Measurements from ENCODE around the gene CPNE2. TPM values are rescaled to one million over a fixed set of nuclear protein-coding genes. Genes with fewer than 3 reads are reported as not detected.
"Not testable (repeated sequence)": the region's sequence is repeated elsewhere in the genome, so short reads cannot be mapped to it uniquely, and the experiment has no call there.

Gene CPNE2
- total RNA-seq, 1 donor from 2014 or later = 9.9 TPM

DNA sequence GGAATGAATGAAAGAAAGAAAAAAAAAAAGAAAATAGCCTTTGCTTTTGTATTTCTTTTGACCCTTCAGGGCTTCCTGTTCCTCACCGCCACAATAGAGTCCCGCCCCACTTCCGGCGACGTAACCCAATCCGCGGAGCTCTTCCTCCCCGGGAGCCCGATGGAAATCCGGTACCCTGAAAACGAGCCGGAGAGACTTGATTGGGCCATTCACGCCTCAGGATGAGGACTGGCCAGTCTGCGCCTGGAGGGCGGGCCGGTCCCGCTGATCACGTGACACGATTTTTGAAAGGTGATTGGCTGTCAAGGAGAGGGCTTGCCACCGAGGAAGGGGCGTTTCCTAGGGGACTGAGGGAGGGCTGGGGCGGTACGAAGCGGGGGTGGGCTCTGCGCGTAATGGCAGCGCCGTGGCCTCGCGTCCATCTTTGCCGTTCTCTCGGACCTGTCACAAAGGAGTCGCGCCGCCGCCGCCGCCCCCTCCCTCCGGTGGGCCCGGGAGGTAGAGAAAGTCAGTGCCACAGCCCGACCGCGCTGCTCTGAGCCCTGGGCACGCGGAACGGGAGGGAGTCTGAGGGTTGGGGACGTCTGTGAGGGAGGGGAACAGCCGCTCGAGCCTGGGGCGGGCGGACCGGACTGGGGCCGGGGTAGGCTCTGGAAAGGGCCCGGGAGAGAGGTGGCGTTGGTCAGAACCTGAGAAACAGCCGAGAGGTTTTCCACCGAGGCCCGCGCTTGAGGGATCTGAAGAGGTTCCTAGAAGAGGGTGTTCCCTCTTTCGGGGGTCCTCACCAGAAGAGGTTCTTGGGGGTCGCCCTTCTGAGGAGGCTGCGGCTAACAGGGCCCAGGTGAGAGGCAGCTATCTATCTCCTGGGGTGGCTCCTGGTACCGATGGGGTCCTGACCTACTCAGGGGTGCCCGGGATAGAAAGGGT, 93.8 kb downstream of the CPNE2 start, which contains the start of the genes PSME3IP1 and RSPRY1:
PSME3IP1 (minus strand) TSS at position 95 of the 927 bp plus-strand sequence. CDS start 12,185 bp downstream, outside the sequence.
RSPRY1 (plus strand) TSS at position 385 of the 927 bp plus-strand sequence. CDS start 18,330 bp downstream, outside the sequence.
- Mint-ChIP-seq H3K27me3 (ENCODE audit: low read depth) (no peaks in the 10 kb centered on the region), H3K27ac (peak within 1 kb of the TSS; percentile 96), H3K9me3 (no peaks in the 10 kb centered on the region), H3K4me3 (ENCODE audit: low read depth) (peak within 1 kb of the TSS; percentile 98), H3K36me3 (ENCODE audit: low read depth) (peaks cover 22% of the 10 kb centered on the region), H3K4me1 (ENCODE audit: low read depth) (peaks cover 36% of the 10 kb centered on the region)
- intact Hi-C loops (cut with micrococcal nuclease) = loop anchor here (2.0 to 5.0 kb wide), 5 partner anchors 59 to 734 kb away; partner anchors contain the start of genes ARL2BP, NUDT21 and OGFOD1
- peak; percentile 99 for DNase-seq (ENCODE audit: low spot score)

DNA sequence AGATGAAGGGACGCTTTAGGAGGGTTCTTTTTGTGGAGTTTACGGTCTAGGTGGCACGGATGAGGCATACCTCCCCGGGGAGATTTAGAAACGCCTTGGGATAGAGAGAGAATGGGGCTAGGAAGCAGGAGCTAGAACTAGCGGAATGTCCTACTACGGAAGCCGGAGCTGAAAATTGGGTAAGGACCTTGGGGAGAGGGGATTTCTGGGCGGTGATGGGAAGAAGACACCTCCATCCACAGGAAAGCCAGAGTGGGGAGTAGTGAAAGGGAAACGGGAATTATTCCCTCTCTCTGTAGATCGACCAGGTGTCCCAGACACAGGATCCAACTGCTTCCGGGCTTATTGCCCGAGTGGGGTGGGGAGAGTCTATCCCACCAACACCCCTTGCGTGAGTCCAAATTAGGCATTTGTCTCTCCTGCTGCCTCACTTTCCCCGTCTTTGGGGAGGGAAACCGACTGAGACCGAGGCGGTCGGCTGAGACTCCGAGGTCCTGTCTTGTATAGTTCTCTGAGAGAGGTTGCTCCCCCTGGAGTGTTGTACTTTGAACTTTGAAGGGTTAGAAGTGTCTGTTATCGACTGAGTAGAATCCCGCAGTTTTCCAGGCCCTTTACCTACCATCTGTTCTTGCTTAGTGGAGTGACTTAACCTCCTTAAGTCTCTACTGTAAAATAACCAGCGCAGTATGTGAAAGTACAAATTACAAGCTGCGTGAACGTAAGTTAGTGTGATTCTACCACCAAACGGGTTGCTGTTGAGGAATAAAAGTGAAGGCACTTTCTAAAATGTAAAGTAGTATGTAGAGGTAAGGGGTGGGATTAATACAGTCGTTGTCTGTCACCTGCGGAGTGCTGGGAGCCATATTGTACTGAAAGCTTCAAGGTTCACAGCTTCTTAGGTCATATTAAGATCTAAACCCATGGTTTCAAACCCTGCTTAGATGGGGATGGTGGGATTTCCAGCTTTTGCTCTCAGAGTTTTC, 94.8 kb downstream of the CPNE2 start:
- peak overlapping the region; percentile 96 for H3K27ac Mint-ChIP-seq
- no peaks in the 10 kb centered on the region for H3K27me3 Mint-ChIP-seq (ENCODE audit: low read depth)
- peaks cover 20% of the 10 kb centered on the region for H3K36me3 Mint-ChIP-seq (ENCODE audit: low read depth)
- H3K9me3 Mint-ChIP-seq = no peaks in the 10 kb centered on the region
- peak; percentile 12 for DNase-seq (ENCODE audit: low spot score)
- H3K4me3 Mint-ChIP-seq (ENCODE audit: low read depth) = peak overlapping the region; percentile 98
- intact Hi-C loops (cut with micrococcal nuclease) = loop anchor here (2.0 to 5.0 kb wide), 5 partner anchors 58 to 735 kb away; partner anchors contain the start of genes ARL2BP, NUDT21 and OGFOD1
- H3K4me1 Mint-ChIP-seq (ENCODE audit: low read depth) = peaks cover 35% of the 10 kb centered on the region

DNA sequence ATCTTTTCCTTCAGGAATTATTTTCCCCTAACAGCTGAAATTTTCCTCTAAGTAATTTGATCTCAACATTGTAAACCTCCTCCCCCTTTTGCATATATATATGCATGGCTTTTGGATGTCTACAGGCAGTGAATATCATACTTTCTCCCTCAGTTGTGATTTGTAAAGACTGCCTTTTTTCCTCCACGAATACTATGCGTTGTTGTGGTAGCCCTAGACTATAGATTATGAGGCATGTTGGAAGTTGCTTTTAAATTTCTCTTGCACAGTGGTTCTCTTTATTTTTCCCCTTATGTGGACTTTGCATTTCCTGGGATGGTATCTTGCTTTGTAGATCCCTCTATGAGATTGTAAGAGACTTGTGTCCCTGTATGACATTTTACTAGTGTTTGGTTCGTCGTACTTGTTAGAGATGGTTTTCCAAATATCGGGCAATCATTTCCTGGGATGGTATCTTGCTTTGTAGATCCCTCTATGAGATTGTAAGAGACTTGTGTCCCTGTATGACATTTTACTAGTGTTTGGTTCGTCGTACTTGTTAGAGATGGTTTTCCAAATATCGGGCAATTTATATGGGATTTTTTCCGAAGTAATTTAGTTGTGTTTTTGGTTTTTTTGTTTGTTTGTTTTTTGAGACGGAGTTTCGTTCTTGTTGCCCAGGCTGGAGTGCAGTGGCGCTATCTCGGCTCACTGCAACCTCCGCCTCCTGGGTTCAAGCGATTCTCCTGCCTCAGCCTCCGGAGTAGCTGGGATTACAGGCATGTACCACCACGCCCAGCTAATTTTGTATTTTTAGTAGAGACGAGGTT, 95.7 kb downstream of the CPNE2 start:
- peaks cover 16% of the 10 kb centered on the region for H3K36me3 Mint-ChIP-seq (ENCODE audit: low read depth)
- not testable (repeated sequence) for DNase-seq (ENCODE audit: low spot score); H3K27me3 Mint-ChIP-seq (ENCODE audit: low read depth); H3K27ac Mint-ChIP-seq; H3K9me3 Mint-ChIP-seq
- intact Hi-C loops (cut with micrococcal nuclease) = loop anchor here (2.0 to 5.0 kb wide), 5 partner anchors 57 to 736 kb away; partner anchors contain the start of genes ARL2BP, NUDT21 and OGFOD1
- peaks cover 34% of the 10 kb centered on the region for H3K4me1 Mint-ChIP-seq (ENCODE audit: low read depth)
- peak overlapping the region; percentile 98 for H3K4me3 Mint-ChIP-seq (ENCODE audit: low read depth)

DNA sequence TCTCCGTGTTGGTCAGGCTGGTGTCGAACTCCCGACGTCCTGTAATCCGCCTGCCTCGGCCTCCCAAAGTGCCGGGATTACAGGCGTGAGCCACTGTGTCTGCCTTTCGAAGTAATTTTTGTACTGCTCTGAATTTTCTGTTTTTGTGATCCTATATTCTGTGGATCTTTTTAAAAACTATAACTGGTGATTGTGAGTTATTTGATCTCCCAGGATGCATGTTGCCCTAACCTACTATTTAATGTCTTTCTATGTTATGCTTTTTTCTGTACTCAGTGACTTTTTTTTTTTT, 96.3 kb downstream of the CPNE2 start:
- Mint-ChIP-seq H3K4me3 (ENCODE audit: low read depth) (no peak overlapping the region), H3K27ac (no peak overlapping the region), H3K4me1 (ENCODE audit: low read depth) (peaks cover 36% of the 10 kb centered on the region), H3K27me3 (ENCODE audit: low read depth) (no peaks in the 10 kb centered on the region), H3K9me3 (no peaks in the 10 kb centered on the region), H3K36me3 (ENCODE audit: low read depth) (peaks cover 15% of the 10 kb centered on the region)
- no peak for DNase-seq (ENCODE audit: low spot score)
- intact Hi-C loops (cut with micrococcal nuclease) = loop anchor here (5.0 kb wide), 4 partner anchors 89 to 736 kb away; partner anchors contain the start of genes NUDT21 and OGFOD1

DNA sequence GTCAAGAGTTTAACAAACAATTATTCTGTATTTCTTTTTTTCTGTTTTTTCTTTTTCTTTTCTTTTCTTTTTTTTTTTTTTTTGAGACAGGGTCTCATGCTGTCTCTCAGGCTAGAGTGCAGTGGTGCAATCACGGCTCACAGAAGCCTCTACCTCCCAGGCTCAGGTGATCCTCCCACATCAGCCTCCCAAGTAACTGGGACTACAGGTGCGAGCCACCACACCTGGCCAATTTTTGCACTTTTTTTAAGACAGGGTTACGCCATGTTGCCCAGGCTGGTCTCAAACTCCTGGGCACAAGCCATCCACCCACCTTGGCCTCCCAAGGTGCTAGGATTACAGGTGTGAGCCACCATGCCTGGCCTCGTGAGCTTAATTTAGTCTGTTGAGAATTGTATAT, 97.1 kb downstream of the CPNE2 start:
- not testable (repeated sequence) for DNase-seq (ENCODE audit: low spot score); H3K4me3 Mint-ChIP-seq (ENCODE audit: low read depth); H3K9me3 Mint-ChIP-seq; H3K27ac Mint-ChIP-seq; H3K27me3 Mint-ChIP-seq (ENCODE audit: low read depth)
- peaks cover 17% of the 10 kb centered on the region for H3K36me3 Mint-ChIP-seq (ENCODE audit: low read depth)
- H3K4me1 Mint-ChIP-seq (ENCODE audit: low read depth) = peaks cover 35% of the 10 kb centered on the region
- intact Hi-C loops (cut with micrococcal nuclease) = loop anchor here (5.0 kb wide), 4 partner anchors 88 to 737 kb away; partner anchors contain the start of genes NUDT21 and OGFOD1

DNA sequence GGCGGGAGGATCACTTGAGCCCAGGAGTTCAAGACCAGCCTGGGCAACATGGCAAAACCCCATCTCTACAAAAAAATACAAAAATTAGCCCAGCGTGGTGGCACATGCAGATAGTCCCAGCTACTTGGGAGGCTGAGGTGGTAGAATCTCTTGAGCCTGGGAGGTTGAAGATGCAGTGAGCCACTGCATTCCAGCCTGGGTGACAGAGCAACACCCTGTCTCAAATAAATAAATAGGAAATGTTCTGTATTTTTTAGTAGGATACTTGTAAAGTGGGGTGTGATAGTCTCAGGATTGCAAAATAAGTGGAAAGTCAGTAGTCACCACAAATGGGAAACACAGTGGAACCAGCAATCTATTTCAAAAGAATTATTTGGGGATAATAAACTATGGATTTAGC, 97.8 kb downstream of the CPNE2 start:
- H3K9me3 Mint-ChIP-seq = no peaks in the 10 kb centered on the region
- no peak overlapping the region for H3K4me3 Mint-ChIP-seq (ENCODE audit: low read depth)
- no peak overlapping the region for H3K27ac Mint-ChIP-seq
- DNase-seq (ENCODE audit: low spot score) = no peak
- H3K27me3 Mint-ChIP-seq (ENCODE audit: low read depth) = no peaks in the 10 kb centered on the region
- intact Hi-C loops (cut with micrococcal nuclease) = no loop called here
- peaks cover 31% of the 10 kb centered on the region for H3K4me1 Mint-ChIP-seq (ENCODE audit: low read depth)
- peaks cover 18% of the 10 kb centered on the region for H3K36me3 Mint-ChIP-seq (ENCODE audit: low read depth)

DNA sequence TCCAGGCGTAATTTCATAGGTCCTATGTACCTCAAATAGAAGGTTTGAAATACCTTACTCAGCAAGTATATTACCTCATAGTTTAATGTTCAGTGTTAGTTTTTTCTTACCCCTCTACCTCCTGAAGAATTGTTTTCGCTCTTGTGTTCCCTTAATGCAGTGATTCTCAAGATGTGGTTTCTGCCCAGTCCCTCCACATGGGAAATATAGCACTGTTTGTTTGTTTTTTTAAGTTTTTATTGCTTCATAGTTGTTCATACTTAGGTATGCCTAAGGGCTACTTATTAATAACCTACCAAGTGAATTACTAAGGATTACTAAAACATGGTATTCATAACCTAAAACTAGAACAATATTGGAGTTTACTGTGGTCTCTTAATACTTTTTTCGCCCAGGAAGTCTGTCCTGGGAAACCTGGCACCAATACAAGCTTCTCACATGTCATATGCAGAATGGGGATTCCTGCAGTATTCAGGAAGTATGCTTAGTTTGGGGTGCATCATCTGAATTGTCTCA, 98.7 kb downstream of the CPNE2 start:
- Mint-ChIP-seq H3K27ac (no peak overlapping the region), H3K4me1 (ENCODE audit: low read depth) (peaks cover 30% of the 10 kb centered on the region), H3K27me3 (ENCODE audit: low read depth) (no peaks in the 10 kb centered on the region)

DNA sequence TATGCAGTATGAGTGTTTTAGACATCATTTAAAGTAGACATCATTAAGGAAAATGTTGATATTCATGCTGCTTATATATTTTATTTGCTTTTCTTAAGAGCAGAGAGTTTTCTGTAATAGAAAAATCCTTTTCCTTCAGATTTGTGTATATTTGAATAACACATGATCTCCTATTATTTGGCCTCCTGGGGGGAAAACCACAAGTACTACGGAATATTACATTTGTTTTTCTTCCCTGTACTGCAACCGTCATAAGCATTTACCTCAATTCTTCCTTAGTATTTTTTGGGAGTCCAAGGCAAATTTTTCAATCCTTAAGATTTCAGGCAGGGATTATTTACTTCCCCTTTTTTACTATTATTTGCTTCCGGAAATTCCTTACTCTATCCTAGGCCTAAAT, 99.8 kb downstream of the CPNE2 start:
- Mint-ChIP-seq H3K27ac (no peak overlapping the region), H3K27me3 (ENCODE audit: low read depth) (no peaks in the 10 kb centered on the region), H3K36me3 (ENCODE audit: low read depth) (peaks cover 23% of the 10 kb centered on the region), H3K9me3 (no peaks in the 10 kb centered on the region), H3K4me1 (ENCODE audit: low read depth) (peaks cover 32% of the 10 kb centered on the region), H3K4me3 (ENCODE audit: low read depth) (no peak overlapping the region)
- intact Hi-C loops (cut with micrococcal nuclease) = no loop called here
- DNase-seq (ENCODE audit: low spot score) = no peak

More for the DNA sequence above, 98.7 kb downstream of the CPNE2 start:
- Mint-ChIP-seq H3K36me3 (ENCODE audit: low read depth) (peaks cover 20% of the 10 kb centered on the region), H3K4me3 (ENCODE audit: low read depth) (no peak overlapping the region), H3K9me3 (no peaks in the 10 kb centered on the region)
- intact Hi-C loops (cut with micrococcal nuclease) = no loop called here
- DNase-seq (ENCODE audit: low spot score) = no peak

DNA sequence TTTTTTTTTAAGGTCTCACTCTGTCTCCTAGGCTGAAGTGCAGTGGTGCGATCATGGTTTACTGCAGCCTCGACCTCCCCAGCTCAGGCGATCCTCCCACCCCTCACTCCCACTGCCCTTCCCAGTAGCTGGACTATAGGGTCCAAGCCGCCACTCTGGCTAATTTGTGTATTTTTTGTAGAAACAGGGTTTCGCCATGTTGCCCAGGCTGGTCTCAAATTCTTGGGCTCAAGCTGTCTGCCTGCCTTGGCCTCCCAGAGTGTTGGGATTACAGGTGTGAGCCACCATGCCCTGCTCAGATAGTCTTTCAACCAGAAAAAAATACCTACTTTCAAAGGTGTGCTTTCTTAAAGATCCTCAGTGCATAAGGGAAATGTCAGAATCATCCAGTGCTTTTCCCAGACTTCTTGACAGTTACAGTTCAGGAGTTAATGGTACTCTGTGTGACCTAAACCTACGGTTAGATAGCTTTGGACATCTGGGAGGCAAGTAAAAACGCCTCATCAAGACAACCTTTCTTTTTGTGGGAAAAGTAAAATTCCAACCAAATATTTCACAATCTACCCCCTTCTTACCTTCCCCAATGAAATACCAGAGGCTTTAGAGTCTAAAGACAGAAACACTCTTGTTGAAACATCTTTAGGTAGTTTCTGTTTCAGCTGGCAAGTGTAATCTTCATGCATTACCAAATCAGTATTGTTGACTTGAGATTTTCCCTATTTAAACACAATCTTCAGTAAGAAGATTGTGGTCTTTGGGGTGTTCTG, 100.5 kb downstream of the CPNE2 start:
- Mint-ChIP-seq H3K4me1 (ENCODE audit: low read depth) (peaks cover 25% of the 10 kb centered on the region), H3K27ac (no peak overlapping the region), H3K36me3 (ENCODE audit: low read depth) (peaks cover 23% of the 10 kb centered on the region), H3K9me3 (no peaks in the 10 kb centered on the region), H3K4me3 (ENCODE audit: low read depth) (no peak overlapping the region), H3K27me3 (ENCODE audit: low read depth) (no peaks in the 10 kb centered on the region)
- no peak for DNase-seq (ENCODE audit: low spot score)
- intact Hi-C loops (cut with micrococcal nuclease) = no loop called here

DNA sequence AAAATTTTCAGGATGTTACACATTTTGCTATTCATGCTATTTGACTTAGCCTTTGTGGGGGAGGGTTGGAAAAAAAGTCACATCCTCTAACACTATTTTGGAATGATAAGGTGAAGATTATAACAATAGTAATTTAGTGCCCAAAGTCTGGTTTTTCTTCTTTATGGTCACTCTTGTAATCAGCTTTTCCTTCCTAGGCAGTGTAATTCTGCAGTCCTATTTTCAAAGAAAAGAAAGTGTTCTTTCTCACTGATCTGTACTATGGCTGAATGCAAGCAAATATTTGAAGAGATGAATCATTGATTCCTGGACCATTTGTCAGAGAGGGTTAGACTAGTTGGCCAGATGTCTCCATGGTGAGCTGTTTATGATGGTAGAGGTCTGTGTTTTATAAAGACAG, 102.1 kb downstream of the CPNE2 start:
- H3K4me1 Mint-ChIP-seq (ENCODE audit: low read depth) = peaks cover 18% of the 10 kb centered on the region
- H3K36me3 Mint-ChIP-seq (ENCODE audit: low read depth) = peaks cover 20% of the 10 kb centered on the region
- H3K27ac Mint-ChIP-seq = peak overlapping the region; percentile 35
- intact Hi-C loops (cut with micrococcal nuclease) = no loop called here
- no peak for DNase-seq (ENCODE audit: low spot score)
- no peaks in the 10 kb centered on the region for H3K9me3 Mint-ChIP-seq
- H3K27me3 Mint-ChIP-seq (ENCODE audit: low read depth) = no peaks in the 10 kb centered on the region
- H3K4me3 Mint-ChIP-seq (ENCODE audit: low read depth) = no peak overlapping the region

DNA sequence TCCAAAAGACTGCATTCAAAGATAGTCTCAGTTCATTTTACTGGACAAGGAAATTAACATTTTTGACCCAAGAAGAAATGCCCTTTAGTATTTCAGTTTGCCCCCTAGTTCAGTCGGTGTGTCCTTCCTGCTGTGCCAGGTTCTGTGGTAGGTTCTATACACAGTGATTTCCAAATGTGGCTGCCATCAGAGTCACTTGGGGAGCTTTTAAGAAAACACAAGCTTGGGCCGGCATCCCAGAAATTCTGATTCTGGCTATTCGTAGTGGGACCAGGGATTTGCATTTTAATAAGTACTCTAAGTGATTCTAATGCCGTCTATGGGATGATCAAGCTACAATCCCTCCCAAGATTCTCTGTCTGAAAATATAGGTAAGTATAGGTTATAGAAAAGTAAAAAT, 103.9 kb downstream of the CPNE2 start:
- Mint-ChIP-seq H3K36me3 (ENCODE audit: low read depth) (peaks cover 17% of the 10 kb centered on the region), H3K27ac (no peak overlapping the region), H3K4me3 (ENCODE audit: low read depth) (no peak overlapping the region), H3K27me3 (ENCODE audit: low read depth) (no peaks in the 10 kb centered on the region), H3K4me1 (ENCODE audit: low read depth) (peaks cover 14% of the 10 kb centered on the region), H3K9me3 (no peaks in the 10 kb centered on the region)
- DNase-seq (ENCODE audit: low spot score) = no peak
- intact Hi-C loops (cut with micrococcal nuclease) = no loop called here

Measured in activated T-helper 2 cell treated with anti-CD3 and anti-CD28 coated beads, Interferon-gamma antibody, Interleukin-2, Interleukin-4, amounts not matched to agents 10 μg/mL and 5 μg/mL and 100 μg/mL, durations not matched to agents 14 hours and 24 hours and 36 hours (primary cell).